Activated naive CD4-positive, alpha-beta T cell (primary cell): ENCODE data around the gene RDH8.

ENCODE experiments used
- DNase-seq, 4 experiments: peaks; one replicate each; lab custom pipeline; 2025; lab: John Stamatoyannopoulos, UW

The RDH8 gene, protein sequence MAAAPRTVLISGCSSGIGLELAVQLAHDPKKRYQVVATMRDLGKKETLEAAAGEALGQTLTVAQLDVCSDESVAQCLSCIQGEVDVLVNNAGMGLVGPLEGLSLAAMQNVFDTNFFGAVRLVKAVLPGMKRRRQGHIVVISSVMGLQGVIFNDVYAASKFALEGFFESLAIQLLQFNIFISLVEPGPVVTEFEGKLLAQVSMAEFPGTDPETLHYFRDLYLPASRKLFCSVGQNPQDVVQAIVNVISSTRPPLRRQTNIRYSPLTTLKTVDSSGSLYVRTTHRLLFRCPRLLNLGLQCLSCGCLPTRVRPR

DNA sequence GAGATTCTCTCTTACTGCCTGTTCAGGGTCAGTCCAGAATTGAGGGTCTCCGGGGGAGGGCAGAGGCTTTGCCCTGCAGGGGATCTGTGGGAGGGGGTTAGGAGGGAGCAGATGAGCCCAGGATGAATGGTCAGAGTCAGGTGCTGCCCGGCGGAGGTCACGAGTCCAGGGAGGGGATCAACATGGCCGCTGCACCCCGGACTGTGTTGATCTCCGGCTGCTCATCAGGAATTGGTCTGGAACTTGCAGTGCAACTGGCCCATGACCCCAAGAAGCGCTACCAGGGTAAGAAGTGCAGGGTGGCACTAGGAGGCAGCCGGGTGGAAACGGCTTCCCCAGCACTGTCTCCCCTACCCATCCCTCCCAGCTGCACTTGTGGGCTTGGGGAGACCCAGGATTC is at the start of gene RDH8:
Gene RDH8, plus strand, starts transcription at position 168 of the 400 bp plus-strand sequence. Its CDS starts 15 bp downstream, at position 183.
- DNase-seq = no peak

GRCh38 chr19:9966024-9966423 is 47.3 kb upstream of the RDH8 start:
- no peak for DNase-seq

GRCh38 chr19:9966448-9966847 is 46.8 kb upstream of the RDH8 start:
- DNase-seq = no peak

DNA sequence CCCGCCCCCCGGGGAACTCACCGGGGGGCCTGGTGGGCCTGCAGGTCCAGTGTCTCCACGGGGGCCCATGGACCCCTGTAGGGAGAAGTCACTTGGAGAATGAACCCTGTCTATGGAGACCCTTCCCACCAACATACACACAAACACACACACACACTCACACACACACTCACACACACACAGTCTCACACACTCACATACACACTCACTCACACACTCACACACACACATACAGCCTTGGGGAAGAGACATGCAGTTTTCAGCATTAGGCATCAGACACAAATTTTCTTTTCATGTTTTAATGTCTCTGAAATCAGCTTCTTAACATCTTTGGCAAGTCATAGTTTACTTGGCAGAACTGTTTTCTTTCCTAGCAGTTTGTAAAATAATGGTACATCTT is 46.0 kb upstream of the RDH8 start:
- DNase-seq = no peak

GRCh38 chr19:9968820-9969687 is 44.2 kb upstream of the RDH8 start:
- DNase-seq = no peak

GRCh38 chr19:9969688-9969975 is 43.7 kb upstream of the RDH8 start:
- no peak for DNase-seq

DNA sequence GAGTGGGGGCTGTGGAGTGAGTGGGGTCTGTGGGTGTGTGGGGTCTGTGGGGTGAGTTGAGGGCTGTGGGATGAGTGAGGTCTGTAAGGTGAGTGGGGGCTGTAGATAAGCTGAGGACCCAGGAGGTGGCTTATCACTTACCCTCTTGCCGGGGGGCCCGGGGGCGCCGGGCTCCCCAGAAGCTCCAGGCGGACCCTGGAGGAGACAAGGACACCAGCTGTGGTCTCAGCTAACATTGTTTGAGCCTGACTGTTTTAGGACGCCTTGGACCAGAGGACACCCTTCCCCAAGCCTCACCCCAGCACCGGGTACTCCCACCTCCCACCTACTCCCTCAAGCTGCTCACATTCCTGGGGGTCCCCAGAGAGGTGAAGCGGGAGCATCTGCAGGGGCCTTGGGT is 42.8 kb upstream of the RDH8 start:
- DNase-seq = no peak

- DNase-seq = no peak
These were observed 42.0 kb upstream of the RDH8 start for GRCh38 chr19:9971166-9971897.

DNA sequence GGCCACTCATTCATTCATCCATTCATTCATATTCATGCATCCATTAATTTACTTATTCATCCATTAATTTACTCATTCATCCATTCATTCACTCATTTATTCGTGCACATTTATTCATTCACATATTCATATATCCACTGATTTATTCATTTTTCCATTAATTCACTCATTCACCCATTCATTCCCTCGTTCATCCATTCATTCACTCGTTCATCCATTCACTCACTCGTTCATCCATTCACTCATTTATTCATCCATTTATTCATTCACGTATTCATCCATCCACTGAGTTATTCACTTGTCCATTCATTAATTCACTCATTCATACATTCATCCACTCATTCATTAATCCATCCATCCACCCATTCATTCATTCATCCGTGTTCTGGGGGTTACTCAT is 41.2 kb upstream of the RDH8 start:
- no peak for DNase-seq

DNA sequence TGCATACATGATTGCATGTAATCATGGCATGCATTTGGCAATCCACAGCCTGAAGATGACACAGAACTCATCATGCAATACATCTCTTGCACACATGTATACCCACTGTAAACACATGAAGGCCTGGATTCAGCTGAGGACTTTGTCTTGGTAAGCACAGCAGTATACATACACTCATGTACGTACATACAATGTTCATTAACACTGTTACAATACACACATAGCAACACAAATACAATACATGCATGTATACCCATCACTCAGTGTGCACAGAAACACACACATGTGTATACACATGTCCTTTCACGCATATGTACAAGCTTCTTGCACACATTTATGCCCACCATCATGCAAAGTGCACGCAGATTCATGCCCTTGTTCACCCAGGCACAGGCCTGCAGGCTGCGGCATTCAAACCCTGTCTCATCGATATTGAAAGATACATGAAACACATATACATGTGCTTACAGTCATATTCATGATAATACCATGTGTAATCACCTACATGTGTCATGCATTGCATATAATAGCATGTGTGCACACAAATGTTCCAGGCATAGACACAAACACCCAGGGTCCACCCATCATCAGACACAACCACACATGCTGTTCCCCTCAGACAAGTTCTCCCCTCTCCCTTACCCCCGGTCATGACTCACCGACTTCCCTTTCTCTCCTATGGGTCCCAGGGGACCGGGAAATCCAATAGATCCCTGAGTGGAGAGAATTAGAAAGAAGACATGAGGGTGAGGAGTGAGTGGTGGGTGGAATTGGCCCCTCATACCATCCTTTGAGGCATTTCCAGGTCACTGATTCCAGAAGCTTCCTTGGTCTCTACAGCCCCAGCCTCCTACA is 31.6 kb upstream of the RDH8 start:
- DNase-seq = no peak

GRCh38 chr19:9986787-9987281 is 26.4 kb upstream of the RDH8 start:
- no peak for DNase-seq

GRCh38 chr19:9989504-9989903 is 23.8 kb upstream of the RDH8 start:
- no peak for DNase-seq

GRCh38 chr19:9991425-9992191 is 21.7 kb upstream of the RDH8 start:
- DNase-seq = no peak

DNA sequence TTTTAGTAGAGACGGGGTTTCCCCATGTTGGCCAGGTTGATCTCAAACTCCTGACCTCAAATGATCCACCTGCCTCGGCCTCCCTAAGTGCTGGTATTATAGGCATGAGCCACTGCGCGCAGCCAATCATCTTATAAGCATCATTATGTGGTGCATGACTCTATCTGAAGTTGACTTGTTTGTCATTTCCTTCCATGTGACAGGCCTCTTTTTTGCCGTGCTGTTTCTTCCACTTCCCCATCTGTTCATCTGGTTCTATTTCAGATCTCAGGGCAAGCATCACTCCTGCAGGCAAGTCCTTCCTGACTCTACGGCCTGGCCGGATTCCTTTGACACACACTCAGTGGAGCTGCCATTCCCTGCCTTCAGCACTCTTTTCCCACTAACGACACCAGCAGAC is 18.2 kb upstream of the RDH8 start:
- no peak for DNase-seq

- no peak for DNase-seq
These were observed 17.3 kb upstream of the RDH8 start for GRCh38 chr19:9995999-9996398.

GRCh38 chr19:9996541-9996940 is 16.7 kb upstream of the RDH8 start:
- DNase-seq = no peak

- peak in 3 of 4 experiments; percentile 12 to 47 (median 38) for DNase-seq
These were observed 13.0 kb upstream of the RDH8 start for GRCh38 chr19:10000171-10000826.

GRCh38 chr19:10001899-10002298 is 11.4 kb upstream of the RDH8 start:
- no peak for DNase-seq

DNA sequence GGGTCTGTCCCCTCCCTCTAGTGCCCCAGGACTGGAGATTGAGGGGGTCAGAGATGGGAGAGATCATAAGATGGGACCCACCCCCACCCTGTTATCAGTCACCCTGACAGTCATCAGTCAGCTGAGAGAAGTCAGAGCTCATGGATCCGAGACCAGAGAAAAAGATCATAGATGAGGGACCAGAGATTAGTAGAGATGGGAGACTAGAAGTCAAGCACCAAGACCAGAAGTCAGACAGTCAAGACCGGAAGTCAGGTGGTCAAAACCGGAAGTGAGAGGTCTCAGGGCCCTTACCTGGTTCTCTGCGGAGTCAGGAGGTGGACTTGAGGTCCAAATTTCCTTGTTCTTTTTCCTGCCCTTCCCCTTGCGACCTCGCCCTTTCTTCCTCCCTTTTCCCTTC is 10.0 kb upstream of the RDH8 start:
- no peak for DNase-seq

DNA sequence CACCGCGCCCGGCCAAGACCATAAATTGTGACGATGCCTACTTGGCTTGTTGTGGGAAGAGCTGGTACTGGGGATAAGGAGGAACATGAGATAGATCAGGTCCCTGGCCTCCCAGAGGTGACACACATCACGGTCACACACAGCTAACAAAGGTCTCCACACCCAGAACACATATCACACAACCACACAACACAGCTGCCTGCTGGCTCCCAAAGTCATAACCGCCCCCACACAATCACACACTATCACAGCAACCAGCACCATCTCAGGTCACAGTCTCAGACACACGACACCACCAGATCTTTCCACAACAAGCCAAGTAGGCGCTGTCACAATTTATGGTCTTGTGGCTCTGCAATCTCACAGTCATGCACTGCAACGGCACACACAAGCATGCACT is 8.7 kb upstream of the RDH8 start:
- DNase-seq = no peak
